ENCODE measurements around the gene TRAPPC10. TPM values are rescaled to one million over a fixed set of nuclear protein-coding genes. Genes with fewer than 3 reads are reported as not detected.

The TRAPPC10 gene
- total and polyA plus RNA-seq, 2 donors (not counting 1 experiment from before 2014, with no cell fraction given), result 15.4 to 22.0 TPM

- Histone ChIP-seq H3K36me3 (ENCODE audit: control insufficient read depth, insufficient read depth, low read length) (peaks cover 27% of the 10 kb centered on the region), H3K4me2 (ENCODE audit: extremely low read depth, insufficient read depth, low read length) (no peak overlapping the region)
- no peak for DNase-seq (ENCODE audit: low read depth in 2 of 2)
Observed at GRCh38 chr21:44086636-44087425, 74.7 kb downstream of the TRAPPC10 start.

GRCh38 chr21:44087426-44088400 is 75.6 kb downstream of the TRAPPC10 start:
- no peak overlapping the region for H3K27ac ChIP-seq (ENCODE audit: insufficient read depth, low read length)
- no peak overlapping the region for H3K9ac ChIP-seq (ENCODE audit: insufficient read depth, low read length)
- H3K4me3 ChIP-seq (replicated peaks in 1 of 4; ENCODE audit: control extremely low read depth in 1 of 4, insufficient read depth in 1 of 4, low read depth in 3 of 4, low read length in 4 of 4), result no peak overlapping the region
- no peaks in the 10 kb centered on the region for H3K27me3 ChIP-seq (ENCODE audit: control insufficient read depth, insufficient read depth, low read length)
- H3K9me3 ChIP-seq (ENCODE audit: control insufficient read depth, insufficient read depth, low read depth, low read length), result no peaks in the 10 kb centered on the region
- H3K36me3 ChIP-seq (ENCODE audit: control insufficient read depth, insufficient read depth, low read length), result peaks cover 28% of the 10 kb centered on the region
- H4K20me1 ChIP-seq (ENCODE audit: control insufficient read depth, extremely low read depth, insufficient read depth, low read length), result no peaks in the 10 kb centered on the region
- H3K79me2 ChIP-seq (ENCODE audit: control insufficient read depth, insufficient read depth, low read length), result no peaks in the 10 kb centered on the region
- H3K4me1 ChIP-seq (ENCODE audit: control insufficient read depth, extremely low read depth, insufficient read depth, low read length), result peaks cover 3% of the 10 kb centered on the region
- TF ChIP-seq EZH2 (IDR thresholded peaks at IDR 0.05; ENCODE audit: low read length, missing control alignments) (no peak), CTCF (conservative IDR thresholded peaks at IDR 0.05 in 1 of 2, IDR thresholded peaks at IDR 0.05 in 1 of 2; ENCODE audit: low read depth in 1 of 2, low read length in 2 of 2) (no peak)
- no peak overlapping the region for H2AFZ ChIP-seq (ENCODE audit: low read length)
- no peak for DNase-seq (ENCODE audit: low read depth in 2 of 2)
- H3K4me2 ChIP-seq (ENCODE audit: extremely low read depth, insufficient read depth, low read length), result no peak overlapping the region

More at GRCh38 chr21:44086636-44087425, 74.7 kb downstream of the TRAPPC10 start:
- Histone ChIP-seq H3K4me1 (ENCODE audit: control insufficient read depth, extremely low read depth, insufficient read depth, low read length) (peaks cover 3% of the 10 kb centered on the region), H2AFZ (ENCODE audit: low read length) (no peak overlapping the region), H3K79me2 (ENCODE audit: control insufficient read depth, insufficient read depth, low read length) (no peaks in the 10 kb centered on the region), H3K27me3 (ENCODE audit: control insufficient read depth, insufficient read depth, low read length) (no peaks in the 10 kb centered on the region), H3K9ac (ENCODE audit: insufficient read depth, low read length) (no peak overlapping the region), H3K27ac (ENCODE audit: insufficient read depth, low read length) (no peak overlapping the region), H4K20me1 (ENCODE audit: control insufficient read depth, extremely low read depth, insufficient read depth, low read length) (no peaks in the 10 kb centered on the region), H3K4me3 (replicated peaks in 1 of 4; ENCODE audit: control extremely low read depth in 1 of 4, insufficient read depth in 1 of 4, low read depth in 3 of 4, low read length in 4 of 4) (no peak overlapping the region), H3K9me3 (ENCODE audit: control insufficient read depth, insufficient read depth, low read depth, low read length) (no peaks in the 10 kb centered on the region)
- TF ChIP-seq EZH2 (IDR thresholded peaks at IDR 0.05; ENCODE audit: low read length, missing control alignments), result no peak
- no peak for TF ChIP-seq CTCF (conservative IDR thresholded peaks at IDR 0.05 in 1 of 2, IDR thresholded peaks at IDR 0.05 in 1 of 2; ENCODE audit: low read depth in 1 of 2, low read length in 2 of 2)

- H3K36me3 ChIP-seq (ENCODE audit: control insufficient read depth, insufficient read depth, low read length), result peaks cover 25% of the 10 kb centered on the region
Observed at GRCh38 chr21:44088401-44088780, 76.3 kb downstream of the TRAPPC10 start.

More at GRCh38 chr21:44088401-44088780, 76.3 kb downstream of the TRAPPC10 start:
- Histone ChIP-seq H3K9ac (ENCODE audit: insufficient read depth, low read length) (no peak overlapping the region), H2AFZ (ENCODE audit: low read length) (no peak overlapping the region), H3K79me2 (ENCODE audit: control insufficient read depth, insufficient read depth, low read length) (no peaks in the 10 kb centered on the region), H4K20me1 (ENCODE audit: control insufficient read depth, extremely low read depth, insufficient read depth, low read length) (no peaks in the 10 kb centered on the region), H3K27me3 (ENCODE audit: control insufficient read depth, insufficient read depth, low read length) (no peaks in the 10 kb centered on the region), H3K9me3 (ENCODE audit: control insufficient read depth, insufficient read depth, low read depth, low read length) (no peaks in the 10 kb centered on the region), H3K4me2 (ENCODE audit: extremely low read depth, insufficient read depth, low read length) (no peak overlapping the region), H3K4me1 (ENCODE audit: control insufficient read depth, extremely low read depth, insufficient read depth, low read length) (peaks cover 3% of the 10 kb centered on the region), H3K4me3 (replicated peaks in 1 of 4; ENCODE audit: control extremely low read depth in 1 of 4, insufficient read depth in 1 of 4, low read depth in 3 of 4, low read length in 4 of 4) (no peak overlapping the region), H3K27ac (ENCODE audit: insufficient read depth, low read length) (no peak overlapping the region)
- TF ChIP-seq CTCF (conservative IDR thresholded peaks at IDR 0.05 in 1 of 2, IDR thresholded peaks at IDR 0.05 in 1 of 2; ENCODE audit: low read depth in 1 of 2, low read length in 2 of 2) (no peak), EZH2 (IDR thresholded peaks at IDR 0.05; ENCODE audit: low read length, missing control alignments) (no peak)
- no peak for DNase-seq (ENCODE audit: low read depth in 2 of 2)

All from fibroblast of lung (primary cell).